H1 (cell line): Measurements from ENCODE around the gene PLGLB1. TPM values are rescaled to one million over a fixed set of nuclear protein-coding genes. Genes with fewer than 3 reads are reported as not detected.
"Not testable (repeated sequence)": the region's sequence is repeated elsewhere in the genome, so short reads cannot be mapped to it uniquely, and the experiment has no call there.

Experiments used
- CTCF ChIA-PET: fragments of 300-600 bp; sonication (Branson Sonifier 250); formaldehyde crosslinking; loops from one replicate; lab custom pipeline; 2021; ENCODE audit not compliant: partially characterized antibody; lab: Charles Lee
- POLR2A ChIA-PET: fragments of 300-600 bp; sonication (Branson Sonifier 250); formaldehyde crosslinking; loops from one replicate; lab custom pipeline; 2021; ENCODE audit warnings: inconsistent platforms; ENCODE audit not compliant: partially characterized antibody; lab: Charles Lee
- DNase-seq, 2 experiments: peaks; one replicate each; pipeline versions ENCODE4 v3.0.0 to v3.0.0-alpha.2; 2010 to 2022; ENCODE audit warnings: low spot score in 2 of 2, low read depth in 1 of 2, mixed read lengths in 1 of 2
- FAIRE-seq: peaks from 2 replicates; lab custom pipeline; 2011; peaks lifted over from hg19 to GRCh38; lab: Jason Lieb, UNC
- H2AFZ ChIP-seq: 2 replicates; pipeline ENCODE4 v1.8.1; 2012; ENCODE audit warnings: low read length, inconsistent platforms
- H2AK5ac ChIP-seq: 2 replicates; pipeline ENCODE4 v1.6.1; 2013; ENCODE audit warnings: low read depth, low read length
- H2BK120ac ChIP-seq: replicated peaks from 2 replicates; pipeline ENCODE3; 2013; ENCODE audit warnings: low read depth, low read length, inconsistent platforms
- H2BK12ac ChIP-seq: 2 replicates; pipeline ENCODE4 v1.6.1; 2013; ENCODE audit warnings: low read depth, low read length
- H2BK15ac ChIP-seq: 2 replicates; pipeline ENCODE4 v1.6.1; 2013; ENCODE audit warnings: low read length
- H2BK20ac ChIP-seq: 2 replicates; pipeline ENCODE4 v1.6.1; 2013; ENCODE audit warnings: low read length
- H2BK5ac ChIP-seq: 2 replicates; pipeline ENCODE4 v1.6.1; 2013; ENCODE audit warnings: low read depth, low read length
- H3K14ac ChIP-seq: 2 replicates; pipeline ENCODE4 v1.6.1; 2013; ENCODE audit warnings: inconsistent platforms; ENCODE audit not compliant: insufficient read length
- H3K18ac ChIP-seq: 2 replicates; pipeline ENCODE4 v1.6.1; 2013; ENCODE audit warnings: low read length; ENCODE audit errors: extremely low read depth
- H3K23ac ChIP-seq: 2 replicates; pipeline ENCODE4 v1.6.1; 2013; ENCODE audit warnings: inconsistent platforms; ENCODE audit not compliant: insufficient read length
- H3K23me2 ChIP-seq: 2 replicates; pipeline ENCODE4 v1.6.1; 2013; ENCODE audit warnings: low read depth, low read length
- H3K27ac ChIP-seq: 2 replicates; pipeline ENCODE4 v1.6.1; 2011; ENCODE audit warnings: low read depth, low read length, inconsistent platforms
- H3K27me3 ChIP-seq, 4 experiments: replicated peaks in 1 of 4; 1 replicate in 1 of 4; 2 replicates in 3 of 4; pipeline versions ENCODE4 v1.6.1 to v1.8.1; 2011 to 2013; ENCODE audit warnings: low read length in 3 of 4, mild to moderate bottlenecking in 3 of 4, inconsistent platforms in 2 of 4, mixed read lengths in 2 of 4, moderate library complexity in 1 of 4; ENCODE audit not compliant: control insufficient read depth in 3 of 4, insufficient read depth in 3 of 4; ENCODE audit errors: extremely low read depth in 1 of 4
- H3K36me3 ChIP-seq, 4 experiments: 2 replicates each; pipeline versions ENCODE4 v1.6.1 to v1.8.1; 2011 to 2013; ENCODE audit warnings: mild to moderate bottlenecking in 4 of 4, low read length in 3 of 4, moderate library complexity in 2 of 4, control low read depth in 1 of 4, inconsistent platforms in 1 of 4; ENCODE audit not compliant: insufficient read depth in 4 of 4, control insufficient read depth in 2 of 4
- H3K4ac ChIP-seq: replicated peaks from 2 replicates; pipeline ENCODE3; 2013; ENCODE audit warnings: low read length, low read depth, mixed read lengths, inconsistent platforms; ENCODE audit not compliant: insufficient read length
- H3K4me1 ChIP-seq, 4 experiments: replicated peaks in 1 of 4; 1 replicate in 1 of 4; 2 replicates in 3 of 4; pipeline versions ENCODE4 v1.6.1 to v1.8.1; 2011 to 2013; ENCODE audit warnings: low read length in 3 of 4, inconsistent platforms in 2 of 4, mixed read lengths in 1 of 4; ENCODE audit not compliant: insufficient read depth in 4 of 4, control insufficient read depth in 3 of 4
- H3K4me2 ChIP-seq, 2 experiments: 2 replicates each; pipeline versions ENCODE4 v1.6.1 to v1.8.1; 2011 to 2013; ENCODE audit warnings: low read depth in 2 of 2, low read length in 2 of 2, control low read depth in 1 of 2, inconsistent platforms in 1 of 2, mild to moderate bottlenecking in 1 of 2; ENCODE audit not compliant: insufficient read depth in 1 of 2
- H3K4me3 ChIP-seq, 4 experiments: fragments of 200-600, 300-600 bp in 1 of 4; sonication (generic), shearing (Covaris generic), sonication (Bioruptor Twin) in 1 of 4; 2 replicates each; pipeline versions ENCODE4 v1.5.1 to v1.8.1; 2011 to 2016; ENCODE audit warnings: low read length in 4 of 4, low read depth in 3 of 4, control low read depth in 2 of 4, inconsistent platforms in 2 of 4, mild to moderate bottlenecking in 2 of 4, mixed read lengths in 1 of 4, moderate library complexity in 1 of 4; ENCODE audit not compliant: insufficient read depth in 2 of 4; ENCODE audit errors: extremely low read depth in 1 of 4
- H3K56ac ChIP-seq: replicated peaks from 2 replicates; pipeline ENCODE3; 2013; ENCODE audit warnings: low read depth, mild to moderate bottlenecking, mixed read lengths, low read length, inconsistent platforms; ENCODE audit not compliant: insufficient read length
- H3K79me1 ChIP-seq: 2 replicates; pipeline ENCODE4 v1.6.1; 2013; ENCODE audit warnings: low read depth, low read length, control low read depth
- H3K79me2 ChIP-seq, 2 experiments: 2 replicates each; pipeline versions ENCODE4 v1.6.1 to v1.8.1; 2012 to 2013; ENCODE audit warnings: low read length in 2 of 2, mild to moderate bottlenecking in 2 of 2, inconsistent platforms in 1 of 2; ENCODE audit not compliant: insufficient read depth in 2 of 2, control insufficient read depth in 1 of 2
- H3K9ac ChIP-seq, 4 experiments: replicated peaks in 1 of 4; 1 replicate in 1 of 4; 2 replicates in 3 of 4; pipeline versions ENCODE4 v1.6.1 to v1.8.1; 2011 to 2013; ENCODE audit warnings: low read depth in 3 of 4, low read length in 3 of 4, control low read depth in 2 of 4, mild to moderate bottlenecking in 2 of 4, moderate library complexity in 2 of 4, inconsistent platforms in 1 of 4; ENCODE audit errors: extremely low read depth in 1 of 4
- H3K9me3 ChIP-seq, 2 experiments: 2 replicates each; pipeline versions ENCODE4 v1.6.1 to v1.8.1; 2012 to 2013; ENCODE audit warnings: mild to moderate bottlenecking in 2 of 2, moderate library complexity in 2 of 2, control low read depth in 1 of 2, inconsistent platforms in 1 of 2, low read depth in 1 of 2, low read length in 1 of 2, mixed read lengths in 1 of 2; ENCODE audit not compliant: insufficient read depth in 2 of 2
- H4K20me1 ChIP-seq, 2 experiments: replicated peaks in 1 of 2; 2 replicates each; pipeline versions ENCODE3 to v1.8.1; 2011 to 2013; ENCODE audit warnings: inconsistent platforms in 2 of 2, low read length in 2 of 2, mild to moderate bottlenecking in 1 of 2; ENCODE audit not compliant: insufficient read depth in 2 of 2, control insufficient read depth in 1 of 2
- H4K5ac ChIP-seq: 2 replicates; pipeline ENCODE4 v1.6.1; 2013; ENCODE audit warnings: low read length, low read depth, mixed read lengths, inconsistent platforms; ENCODE audit not compliant: insufficient read length
- H4K8ac ChIP-seq: 2 replicates; pipeline ENCODE4 v1.8.0; 2013; ENCODE audit warnings: mild to moderate bottlenecking, moderate library complexity, low read length, inconsistent platforms; ENCODE audit not compliant: insufficient read depth; ENCODE audit errors: extremely low read depth
- H4K91ac ChIP-seq: replicated peaks from 2 replicates; pipeline ENCODE3; 2013; ENCODE audit warnings: low read length, mixed read lengths, inconsistent platforms; ENCODE audit not compliant: insufficient read length
- WGBS, 2 experiments: shearing (Covaris generic) in 1 of 2; methylation state at CpG; one replicate each; pipeline versions ENCODE4 v1.1.6 to v1.1.7; 2013 to 2015; ENCODE audit warnings: low lambda C conversion rate in 2 of 2, mixed read lengths in 2 of 2, inconsistent platforms in 1 of 2, low coverage in 1 of 2, missing lambda C conversion rate in 1 of 2; ENCODE audit not compliant: insufficient replicate concordance in 2 of 2, insufficient coverage in 1 of 2, insufficient read length in 1 of 2; ENCODE audit errors: extremely low coverage in 1 of 2, missing lambda C conversion rate in 1 of 2; 5-methylcytosine and 5-hydroxymethylcytosine counted together
- polyA plus RNA-seq, 7 experiments: library from polyadenylated mRNA; depleted of rRNA in 3 of 7; stranded (reverse) in 5 of 7; unstranded in 2 of 7; fragments of >200 nt in 5 of 7; fragments of 200-250 nt in 2 of 7; gene quantifications; 1 replicate in 5 of 7; 2 replicates in 1 of 7; 4 replicates in 1 of 7; pipeline versions ENCODE4 v1.2.1 to v1.2.3, GENCODE V29; 2011 to 2013; ENCODE audit warnings: missing spikeins in 2 of 7, mixed read lengths in 2 of 7
- total RNA-seq: library from RNA; stranded (reverse); fragmentation: NEBNext Ultra II Directional; extraction: Animal tissue kit (Norgen Biotek cat#: 25700); gene quantifications from 2 replicates; pipeline ENCODE4 v1.2.1, GENCODE V29; 2021

The PLGLB1 gene
- total and polyA plus RNA-seq, 2 of the 8 experiments (the other 6 are each of a cell fraction or from before 2014, with no cell fraction given), result 0.14 TPM; not detected in 1

DNA sequence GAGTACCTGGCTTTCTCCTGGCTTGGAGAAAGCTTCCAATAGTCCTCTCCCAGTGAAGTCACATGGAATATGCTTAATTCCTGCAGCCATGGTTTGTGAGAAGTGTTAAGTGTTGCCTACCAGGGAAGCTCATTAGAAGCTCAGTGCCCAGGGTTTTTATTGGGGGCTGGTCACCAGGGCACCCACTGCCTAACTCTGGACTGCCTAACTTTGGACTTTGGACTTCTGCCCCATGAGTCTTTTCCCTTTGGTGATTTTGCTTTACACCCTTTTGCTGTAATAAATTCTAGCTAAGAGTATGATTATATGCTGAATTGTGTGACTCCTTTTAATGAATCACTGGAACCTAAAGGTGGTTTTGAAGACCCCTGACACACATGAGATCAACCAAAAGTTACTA is 35.2 kb upstream of the PLGLB1 start:
- H3K9me3 ChIP-seq, H3K79me1 ChIP-seq, H2BK15ac ChIP-seq, H3K23ac ChIP-seq, H3K4me1 ChIP-seq, H4K91ac ChIP-seq, H2BK20ac ChIP-seq, H3K27ac ChIP-seq, H3K56ac ChIP-seq, CTCF ChIA-PET, DNase-seq, H2BK5ac ChIP-seq, H4K20me1 ChIP-seq, H2BK12ac ChIP-seq, H4K5ac ChIP-seq, POLR2A ChIA-PET, H3K79me2 ChIP-seq, H3K36me3 ChIP-seq, H4K8ac ChIP-seq, H2BK120ac ChIP-seq, H3K18ac ChIP-seq, H3K27me3 ChIP-seq, H2AK5ac ChIP-seq, H3K4me3 ChIP-seq, H3K4ac ChIP-seq, H3K9ac ChIP-seq, H3K4me2 ChIP-seq, H3K14ac ChIP-seq, H2AFZ ChIP-seq, FAIRE-seq, H3K23me2 ChIP-seq: not testable (repeated sequence)

DNA sequence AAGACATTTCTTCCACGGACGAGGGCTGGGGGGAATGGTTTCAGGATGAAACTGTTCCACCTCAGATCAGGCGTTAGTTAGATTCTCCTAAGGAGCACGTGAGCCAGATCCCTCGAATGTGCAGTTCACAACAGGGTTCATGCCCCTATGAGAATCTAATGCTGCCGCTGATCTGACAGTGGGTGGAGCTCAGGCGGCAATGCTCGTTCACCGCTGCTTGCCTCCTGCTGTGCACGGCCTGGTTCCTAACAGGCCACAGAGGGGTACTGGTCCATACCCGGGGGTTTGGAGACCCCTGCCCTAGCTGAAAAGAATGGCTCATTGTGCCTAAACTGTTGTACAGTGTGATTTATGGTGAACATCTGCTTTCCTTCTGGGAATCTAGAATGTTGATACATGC is 34.8 kb upstream of the PLGLB1 start:
- H3K79me2 ChIP-seq, H3K4me1 ChIP-seq, H3K56ac ChIP-seq, H2BK5ac ChIP-seq, FAIRE-seq, H2BK120ac ChIP-seq, H2BK20ac ChIP-seq, H3K4me2 ChIP-seq, H3K36me3 ChIP-seq, DNase-seq, H3K27ac ChIP-seq, H3K23ac ChIP-seq, H4K20me1 ChIP-seq, CTCF ChIA-PET, H4K91ac ChIP-seq, H3K14ac ChIP-seq, H3K79me1 ChIP-seq, H3K9me3 ChIP-seq, H3K4me3 ChIP-seq, H3K4ac ChIP-seq, POLR2A ChIA-PET, H2BK15ac ChIP-seq, H3K18ac ChIP-seq, H3K23me2 ChIP-seq, H4K8ac ChIP-seq, H3K27me3 ChIP-seq, H2BK12ac ChIP-seq, H4K5ac ChIP-seq, H3K9ac ChIP-seq, H2AFZ ChIP-seq, H2AK5ac ChIP-seq: not testable (repeated sequence)
- WGBS, 2 experiments, result no CpG with 5 or more reads among the region's 11 CpGs
